H1 (cell line): ENCODE results near the gene ZNF213. TPM values are rescaled to one million over a fixed set of nuclear protein-coding genes. Genes with fewer than 3 reads are reported as not detected.

Source experiments
- CTCF ChIA-PET: fragments of 300-600 bp; sonication (Branson Sonifier 250); formaldehyde crosslinking; loops from one replicate; lab custom pipeline; 2021; ENCODE audit not compliant: partially characterized antibody; lab: Charles Lee
- POLR2A ChIA-PET: fragments of 300-600 bp; sonication (Branson Sonifier 250); formaldehyde crosslinking; loops from one replicate; lab custom pipeline; 2021; ENCODE audit warnings: inconsistent platforms; ENCODE audit not compliant: partially characterized antibody; lab: Charles Lee
- DNase-seq, 2 experiments: peaks; one replicate each; pipeline versions ENCODE4 v3.0.0 to v3.0.0-alpha.2; 2010 to 2022; ENCODE audit warnings: low spot score in 2 of 2, low read depth in 1 of 2, mixed read lengths in 1 of 2
- FAIRE-seq: peaks from 2 replicates; lab custom pipeline; 2011; peaks lifted over from hg19 to GRCh38; lab: Jason Lieb, UNC
- H2AFZ ChIP-seq: 2 replicates; pipeline ENCODE4 v1.8.1; 2012; ENCODE audit warnings: low read length, inconsistent platforms
- H2AK5ac ChIP-seq: 2 replicates; pipeline ENCODE4 v1.6.1; 2013; ENCODE audit warnings: low read depth, low read length
- H2BK120ac ChIP-seq: replicated peaks from 2 replicates; pipeline ENCODE3; 2013; ENCODE audit warnings: low read depth, low read length, inconsistent platforms
- H2BK12ac ChIP-seq: 2 replicates; pipeline ENCODE4 v1.6.1; 2013; ENCODE audit warnings: low read depth, low read length
- H2BK15ac ChIP-seq: 2 replicates; pipeline ENCODE4 v1.6.1; 2013; ENCODE audit warnings: low read length
- H2BK20ac ChIP-seq: 2 replicates; pipeline ENCODE4 v1.6.1; 2013; ENCODE audit warnings: low read length
- H2BK5ac ChIP-seq: 2 replicates; pipeline ENCODE4 v1.6.1; 2013; ENCODE audit warnings: low read depth, low read length
- H3K14ac ChIP-seq: 2 replicates; pipeline ENCODE4 v1.6.1; 2013; ENCODE audit warnings: inconsistent platforms; ENCODE audit not compliant: insufficient read length
- H3K18ac ChIP-seq: 2 replicates; pipeline ENCODE4 v1.6.1; 2013; ENCODE audit warnings: low read length; ENCODE audit errors: extremely low read depth
- H3K23ac ChIP-seq: 2 replicates; pipeline ENCODE4 v1.6.1; 2013; ENCODE audit warnings: inconsistent platforms; ENCODE audit not compliant: insufficient read length
- H3K23me2 ChIP-seq: 2 replicates; pipeline ENCODE4 v1.6.1; 2013; ENCODE audit warnings: low read depth, low read length
- H3K27ac ChIP-seq: 2 replicates; pipeline ENCODE4 v1.6.1; 2011; ENCODE audit warnings: low read depth, low read length, inconsistent platforms
- H3K27me3 ChIP-seq, 4 experiments: replicated peaks in 1 of 4; 1 replicate in 1 of 4; 2 replicates in 3 of 4; pipeline versions ENCODE4 v1.6.1 to v1.8.1; 2011 to 2013; ENCODE audit warnings: low read length in 3 of 4, mild to moderate bottlenecking in 3 of 4, inconsistent platforms in 2 of 4, mixed read lengths in 2 of 4, moderate library complexity in 1 of 4; ENCODE audit not compliant: control insufficient read depth in 3 of 4, insufficient read depth in 3 of 4; ENCODE audit errors: extremely low read depth in 1 of 4
- H3K36me3 ChIP-seq, 4 experiments: 2 replicates each; pipeline versions ENCODE4 v1.6.1 to v1.8.1; 2011 to 2013; ENCODE audit warnings: mild to moderate bottlenecking in 4 of 4, low read length in 3 of 4, moderate library complexity in 2 of 4, control low read depth in 1 of 4, inconsistent platforms in 1 of 4; ENCODE audit not compliant: insufficient read depth in 4 of 4, control insufficient read depth in 2 of 4
- H3K4ac ChIP-seq: replicated peaks from 2 replicates; pipeline ENCODE3; 2013; ENCODE audit warnings: low read length, low read depth, mixed read lengths, inconsistent platforms; ENCODE audit not compliant: insufficient read length
- H3K4me1 ChIP-seq, 4 experiments: replicated peaks in 1 of 4; 1 replicate in 1 of 4; 2 replicates in 3 of 4; pipeline versions ENCODE4 v1.6.1 to v1.8.1; 2011 to 2013; ENCODE audit warnings: low read length in 3 of 4, inconsistent platforms in 2 of 4, mixed read lengths in 1 of 4; ENCODE audit not compliant: insufficient read depth in 4 of 4, control insufficient read depth in 3 of 4
- H3K4me2 ChIP-seq, 2 experiments: 2 replicates each; pipeline versions ENCODE4 v1.6.1 to v1.8.1; 2011 to 2013; ENCODE audit warnings: low read depth in 2 of 2, low read length in 2 of 2, control low read depth in 1 of 2, inconsistent platforms in 1 of 2, mild to moderate bottlenecking in 1 of 2; ENCODE audit not compliant: insufficient read depth in 1 of 2
- H3K4me3 ChIP-seq, 4 experiments: fragments of 200-600, 300-600 bp in 1 of 4; sonication (generic), shearing (Covaris generic), sonication (Bioruptor Twin) in 1 of 4; 2 replicates each; pipeline versions ENCODE4 v1.5.1 to v1.8.1; 2011 to 2016; ENCODE audit warnings: low read length in 4 of 4, low read depth in 3 of 4, control low read depth in 2 of 4, inconsistent platforms in 2 of 4, mild to moderate bottlenecking in 2 of 4, mixed read lengths in 1 of 4, moderate library complexity in 1 of 4; ENCODE audit not compliant: insufficient read depth in 2 of 4; ENCODE audit errors: extremely low read depth in 1 of 4
- H3K56ac ChIP-seq: replicated peaks from 2 replicates; pipeline ENCODE3; 2013; ENCODE audit warnings: low read depth, mild to moderate bottlenecking, mixed read lengths, low read length, inconsistent platforms; ENCODE audit not compliant: insufficient read length
- H3K79me1 ChIP-seq: 2 replicates; pipeline ENCODE4 v1.6.1; 2013; ENCODE audit warnings: low read depth, low read length, control low read depth
- H3K79me2 ChIP-seq, 2 experiments: 2 replicates each; pipeline versions ENCODE4 v1.6.1 to v1.8.1; 2012 to 2013; ENCODE audit warnings: low read length in 2 of 2, mild to moderate bottlenecking in 2 of 2, inconsistent platforms in 1 of 2; ENCODE audit not compliant: insufficient read depth in 2 of 2, control insufficient read depth in 1 of 2
- H3K9ac ChIP-seq, 4 experiments: replicated peaks in 1 of 4; 1 replicate in 1 of 4; 2 replicates in 3 of 4; pipeline versions ENCODE4 v1.6.1 to v1.8.1; 2011 to 2013; ENCODE audit warnings: low read depth in 3 of 4, low read length in 3 of 4, control low read depth in 2 of 4, mild to moderate bottlenecking in 2 of 4, moderate library complexity in 2 of 4, inconsistent platforms in 1 of 4; ENCODE audit errors: extremely low read depth in 1 of 4
- H3K9me3 ChIP-seq, 2 experiments: 2 replicates each; pipeline versions ENCODE4 v1.6.1 to v1.8.1; 2012 to 2013; ENCODE audit warnings: mild to moderate bottlenecking in 2 of 2, moderate library complexity in 2 of 2, control low read depth in 1 of 2, inconsistent platforms in 1 of 2, low read depth in 1 of 2, low read length in 1 of 2, mixed read lengths in 1 of 2; ENCODE audit not compliant: insufficient read depth in 2 of 2
- H4K20me1 ChIP-seq, 2 experiments: replicated peaks in 1 of 2; 2 replicates each; pipeline versions ENCODE3 to v1.8.1; 2011 to 2013; ENCODE audit warnings: inconsistent platforms in 2 of 2, low read length in 2 of 2, mild to moderate bottlenecking in 1 of 2; ENCODE audit not compliant: insufficient read depth in 2 of 2, control insufficient read depth in 1 of 2
- H4K5ac ChIP-seq: 2 replicates; pipeline ENCODE4 v1.6.1; 2013; ENCODE audit warnings: low read length, low read depth, mixed read lengths, inconsistent platforms; ENCODE audit not compliant: insufficient read length
- H4K8ac ChIP-seq: 2 replicates; pipeline ENCODE4 v1.8.0; 2013; ENCODE audit warnings: mild to moderate bottlenecking, moderate library complexity, low read length, inconsistent platforms; ENCODE audit not compliant: insufficient read depth; ENCODE audit errors: extremely low read depth
- H4K91ac ChIP-seq: replicated peaks from 2 replicates; pipeline ENCODE3; 2013; ENCODE audit warnings: low read length, mixed read lengths, inconsistent platforms; ENCODE audit not compliant: insufficient read length
- BACH1 ChIP-seq: IDR thresholded peaks from 2 replicates; pipeline ENCODE4 v1.6.1; 2012; ENCODE audit warnings: low read length, improper control_type of control experiment
- CREB1 ChIP-seq: IDR thresholded peaks from 2 replicates; pipeline ENCODE4 v1.6.1; 2012; ENCODE audit warnings: inconsistent platforms
- SIRT6 ChIP-seq: IDR thresholded peaks from one replicate; pipeline ENCODE4 v1.7.1; 2012; ENCODE audit warnings: low read length, inconsistent platforms
- SRF ChIP-seq: IDR thresholded peaks from 2 replicates; pipeline ENCODE4 v1.6.1; 2011; ENCODE audit warnings: mild to moderate bottlenecking, low read depth, low read length, moderate library complexity
- WGBS, 2 experiments: shearing (Covaris generic) in 1 of 2; methylation state at CpG; one replicate each; pipeline versions ENCODE4 v1.1.6 to v1.1.7; 2013 to 2015; ENCODE audit warnings: low lambda C conversion rate in 2 of 2, mixed read lengths in 2 of 2, inconsistent platforms in 1 of 2, low coverage in 1 of 2, missing lambda C conversion rate in 1 of 2; ENCODE audit not compliant: insufficient replicate concordance in 2 of 2, insufficient coverage in 1 of 2, insufficient read length in 1 of 2; ENCODE audit errors: extremely low coverage in 1 of 2, missing lambda C conversion rate in 1 of 2; 5-methylcytosine and 5-hydroxymethylcytosine counted together
- polyA plus RNA-seq, 7 experiments: library from polyadenylated mRNA; depleted of rRNA in 3 of 7; stranded (reverse) in 5 of 7; unstranded in 2 of 7; fragments of >200 nt in 5 of 7; fragments of 200-250 nt in 2 of 7; gene quantifications; 1 replicate in 5 of 7; 2 replicates in 1 of 7; 4 replicates in 1 of 7; pipeline versions ENCODE4 v1.2.1 to v1.2.3, GENCODE V29; 2011 to 2013; ENCODE audit warnings: missing spikeins in 2 of 7, mixed read lengths in 2 of 7
- total RNA-seq: library from RNA; stranded (reverse); fragmentation: NEBNext Ultra II Directional; extraction: Animal tissue kit (Norgen Biotek cat#: 25700); gene quantifications from 2 replicates; pipeline ENCODE4 v1.2.1, GENCODE V29; 2021

ZNF213 gene
- total and polyA plus RNA-seq, 2 of the 8 experiments (the other 6 are each of a cell fraction or from before 2014, with no cell fraction given), result 1.6 to 6.9 TPM

DNA sequence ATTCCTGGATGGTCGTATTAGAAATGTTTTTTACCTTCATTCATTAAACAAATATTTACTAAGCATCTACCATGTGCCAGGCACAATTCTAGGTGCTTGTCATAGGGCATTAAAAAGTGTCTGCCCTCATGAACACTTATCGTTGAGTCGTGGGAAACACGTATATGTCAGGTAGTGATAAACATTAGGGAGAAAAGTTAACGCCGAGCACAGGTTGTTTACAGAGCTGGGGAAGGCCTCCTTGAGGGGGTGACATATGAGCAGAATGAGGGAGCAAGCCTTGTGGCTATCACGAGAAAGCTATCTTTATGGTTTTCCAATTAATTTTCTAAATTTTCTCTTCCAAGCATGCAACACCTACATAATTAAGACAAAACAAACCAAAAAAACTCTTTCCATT lies 985 bp upstream of the ZNF213 start:
- Histone ChIP-seq H3K9me3 (no peaks in the 10 kb centered on the region), H3K4me1 (peaks cover 0 to 6% (median 0%) of the 10 kb centered on the region in 4 experiments; a peak in 3 of 7 replicates), H2AK5ac (no peak overlapping the region), H3K27ac (peak overlapping the region; percentile 97; the same call in 1 of the 2 replicates), H4K8ac (peak overlapping the region; percentile 100; the same call in 1 of the 2 replicates), H2BK15ac (no peak overlapping the region), H2BK12ac (no peak overlapping the region), H3K4me2 (peak overlapping the region; percentile 86 to 91), H3K4ac (no peak overlapping the region), H3K9ac (peak overlapping the region; percentile 95 to 99 (median 98)), H3K27me3 (no peaks in the 10 kb centered on the region), H3K23ac (no peak overlapping the region), H2BK5ac (no peak overlapping the region), H4K20me1 (peaks cover 0 to 10% of the 10 kb centered on the region in 2 experiments), H2AFZ (no peak overlapping the region), H4K5ac (no peak overlapping the region), H3K79me2 (peaks cover 7 to 19% of the 10 kb centered on the region in 2 experiments), H4K91ac (no peak overlapping the region), H2BK120ac (no peak overlapping the region), H2BK20ac (no peak overlapping the region), H3K4me3 (peak overlapping the region; percentile 86 to 96 (median 88)), H3K56ac (no peak overlapping the region), H3K36me3 (no peaks in the 10 kb centered on the region; a peak in 1 of 8 replicates), H3K23me2 (peaks cover 7% of the 10 kb centered on the region), H3K18ac (no peak overlapping the region), H3K79me1 (no peaks in the 10 kb centered on the region; the same call in 1 of the 2 replicates), H3K14ac (no peak overlapping the region)
- 47% methylated on average over 7 of the region's 7 CpGs; no CpG with 5 or more reads in 1 of the 2 experiments for WGBS, 2 experiments
- ChIA-PET POLR2A (interaction anchor here (0.6 to 3.1 kb wide), 16 partner anchors 8 to 145 kb away, joined by 3 to 43 read pairs (median 4); partner anchors contain the start of genes TNFRSF12A and ZSCAN10), CTCF (interaction anchor here (1.7 to 17.4 kb wide), 6 partner anchors 8 to 74 kb away, joined by 6 to 619 read pairs (median 16); partner anchors contain the start of genes ZNF205 and ZSCAN10)
- FAIRE-seq (no peak), DNase-seq (no peak)
- no peak for TF ChIP-seq SIRT6
- no peak for TF ChIP-seq BACH1
- TF ChIP-seq SRF, result no peak
- no peak for TF ChIP-seq CREB1
